T-helper 1 cell (primary cell): ENCODE results near the gene TBC1D9.

Experiments used
- DNase-seq, 5 donors: peaks; one replicate each; pipeline ENCODE4 v3.0.0-alpha.2; 2012 to 2020

Gene TBC1D9

GRCh38 chr4:140644470-140645185 is 111.6 kb downstream of the TBC1D9 start:
- no peak for DNase-seq

- DNase-seq = no peak
Observed at GRCh38 chr4:140643571-140644055, 112.6 kb downstream of the TBC1D9 start.

- DNase-seq = no peak
Observed at GRCh38 chr4:140642674-140643437, 113.3 kb downstream of the TBC1D9 start.

GRCh38 chr4:140641789-140642439 is 114.3 kb downstream of the TBC1D9 start:
- no peak for DNase-seq

- no peak for DNase-seq
Observed at GRCh38 chr4:140641105-140641555, 115.1 kb downstream of the TBC1D9 start.

GRCh38 chr4:140640150-140640748 is 115.9 kb downstream of the TBC1D9 start:
- no peak for DNase-seq

GRCh38 chr4:140639066-140639465 is 117.1 kb downstream of the TBC1D9 start:
- DNase-seq = no peak

GRCh38 chr4:140637836-140638235 is 118.3 kb downstream of the TBC1D9 start:
- peak in 2 of 5 donors; percentile 13 to 32 for DNase-seq

GRCh38 chr4:140635606-140636005 is 120.6 kb downstream of the TBC1D9 start:
- no peak for DNase-seq

GRCh38 chr4:140633951-140634350 is 122.2 kb downstream of the TBC1D9 start:
- no peak for DNase-seq

GRCh38 chr4:140633124-140633523 is 123.1 kb downstream of the TBC1D9 start:
- no peak for DNase-seq

- DNase-seq = no peak
Observed at GRCh38 chr4:140630246-140630645, 125.9 kb downstream of the TBC1D9 start.

- DNase-seq = no peak
Observed at GRCh38 chr4:140628016-140628415, 128.2 kb downstream of the TBC1D9 start.

- no peak for DNase-seq
Observed at GRCh38 chr4:140626661-140627376, 129.4 kb downstream of the TBC1D9 start.

- DNase-seq = no peak
Observed at GRCh38 chr4:140622333-140622958, 133.7 kb downstream of the TBC1D9 start.

- DNase-seq = no peak
Observed at GRCh38 chr4:140621161-140621560, 135.0 kb downstream of the TBC1D9 start.

GRCh38 chr4:140617499-140618248 is 138.5 kb downstream of the TBC1D9 start:
- DNase-seq = no peak

GRCh38 chr4:140615451-140615850 is 140.7 kb downstream of the TBC1D9 start:
- no peak for DNase-seq

GRCh38 chr4:140612357-140612756 is 143.8 kb downstream of the TBC1D9 start:
- DNase-seq = no peak

GRCh38 chr4:140611854-140612253 is 144.3 kb downstream of the TBC1D9 start:
- DNase-seq = no peak
